HG03575 (cell line): ENCODE measurements around the gene RIMS3.

Source experiments
- ATAC-seq: cut with Tn5 transposase; IDR thresholded peaks from one replicate; pipeline ENCODE4 v1.9.1; 2021; ENCODE audit not compliant: unreplicated experiment, insufficient number of reproducible peaks, low FRiP score; ENCODE audit errors: extremely low read depth

Gene RIMS3

GRCh38 chr1:40693425-40693824 is 27.9 kb upstream of the RIMS3 start:
- no peak for ATAC-seq

GRCh38 chr1:40692429-40692895 is 27.0 kb upstream of the RIMS3 start:
- ATAC-seq, result no peak

GRCh38 chr1:40691538-40692428 is 26.3 kb upstream of the RIMS3 start, which contains the start of gene NFYC:
TSS of gene NFYC (plus strand) at chr1:40691704. CDS start at chr1:40738844, 47,140 bp downstream.
- no peak for ATAC-seq

- no peak for ATAC-seq
These were observed 25.5 kb upstream of the RIMS3 start for GRCh38 chr1:40690771-40691537.

GRCh38 chr1:40689737-40690136 is 24.3 kb upstream of the RIMS3 start:
- no peak for ATAC-seq

- no peak for ATAC-seq
These were observed 22.2 kb upstream of the RIMS3 start for GRCh38 chr1:40687661-40688060.

DNA sequence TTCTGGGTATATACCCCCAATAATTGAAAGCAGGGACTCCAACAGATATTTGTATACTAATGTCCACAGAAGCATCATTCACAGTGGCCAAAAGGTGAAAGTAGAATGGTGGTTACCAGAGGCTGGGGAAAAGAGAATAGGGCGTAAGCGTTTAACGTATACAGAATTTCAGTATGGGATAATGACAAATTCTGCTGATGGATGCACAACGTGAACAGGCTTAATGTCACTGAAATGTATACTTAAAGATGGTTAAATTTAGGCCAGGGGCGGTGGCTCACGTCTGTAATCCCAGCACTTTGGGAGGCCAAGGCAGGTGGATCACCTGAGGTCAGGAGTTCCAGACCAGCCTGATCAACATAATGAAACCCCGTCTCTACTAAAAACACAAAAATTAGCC is 21.6 kb upstream of the RIMS3 start:
- no peak for ATAC-seq

GRCh38 chr1:40684669-40685068 is 19.2 kb upstream of the RIMS3 start:
- no peak for ATAC-seq

DNA sequence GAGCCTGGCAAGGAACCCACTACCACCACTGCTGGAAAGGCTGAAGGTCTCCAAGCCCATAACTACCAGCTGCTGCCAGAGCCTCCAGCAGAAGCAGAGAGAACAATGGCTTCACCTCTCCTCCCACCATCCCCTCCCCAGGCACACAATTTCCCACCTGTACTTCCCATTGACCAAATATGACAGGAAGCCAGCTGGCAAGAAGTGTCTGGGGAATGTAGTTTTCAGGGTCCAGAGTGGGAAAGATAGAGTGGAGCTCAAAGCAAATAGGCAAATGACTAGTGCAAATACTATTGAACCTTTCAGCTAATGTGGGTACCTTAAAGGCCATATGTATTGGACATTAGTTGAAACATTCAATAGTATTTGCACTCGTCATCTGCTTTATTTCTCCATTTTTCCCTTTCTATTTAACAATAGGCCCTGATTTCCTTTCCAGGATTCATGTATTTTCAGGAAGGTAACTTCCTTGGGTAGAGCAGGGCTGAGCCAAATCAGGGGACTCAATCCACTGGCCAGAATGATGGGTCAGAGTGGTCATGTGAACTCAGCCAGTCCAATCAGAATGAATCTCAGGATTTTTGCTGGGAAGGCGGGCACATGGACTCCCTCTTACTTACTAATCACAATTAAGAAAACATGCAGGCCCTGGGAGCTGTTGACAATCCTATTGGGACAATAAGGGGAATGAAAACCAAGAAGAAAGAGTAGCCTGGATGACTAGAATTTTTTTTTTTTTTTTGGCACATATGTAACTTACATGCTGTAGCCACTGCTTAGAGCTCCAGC is 13.9 kb upstream of the RIMS3 start:
- no peak for ATAC-seq

DNA sequence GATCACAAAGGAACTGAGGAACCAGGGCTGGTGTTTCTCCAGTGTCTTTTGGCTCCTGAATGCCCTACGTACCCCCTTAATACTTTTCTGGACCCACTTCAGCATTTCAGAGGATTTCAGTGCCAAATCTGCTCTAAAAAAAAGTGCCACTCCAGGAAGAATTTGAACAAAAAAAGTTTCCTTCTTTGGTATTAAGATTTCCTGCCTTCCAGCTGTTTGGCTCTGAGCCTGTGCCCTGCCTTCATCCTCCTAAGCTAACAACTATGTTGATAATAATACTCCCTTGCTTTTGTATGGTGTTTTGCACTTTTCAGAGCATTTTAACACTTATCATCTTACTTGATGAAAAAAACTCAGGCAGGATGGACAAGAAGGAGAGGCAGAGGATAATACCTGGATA is 11.0 kb upstream of the RIMS3 start:
- ATAC-seq, result no peak

GRCh38 chr1:40673452-40673851 is 8.0 kb upstream of the RIMS3 start:
- ATAC-seq, result no peak

DNA sequence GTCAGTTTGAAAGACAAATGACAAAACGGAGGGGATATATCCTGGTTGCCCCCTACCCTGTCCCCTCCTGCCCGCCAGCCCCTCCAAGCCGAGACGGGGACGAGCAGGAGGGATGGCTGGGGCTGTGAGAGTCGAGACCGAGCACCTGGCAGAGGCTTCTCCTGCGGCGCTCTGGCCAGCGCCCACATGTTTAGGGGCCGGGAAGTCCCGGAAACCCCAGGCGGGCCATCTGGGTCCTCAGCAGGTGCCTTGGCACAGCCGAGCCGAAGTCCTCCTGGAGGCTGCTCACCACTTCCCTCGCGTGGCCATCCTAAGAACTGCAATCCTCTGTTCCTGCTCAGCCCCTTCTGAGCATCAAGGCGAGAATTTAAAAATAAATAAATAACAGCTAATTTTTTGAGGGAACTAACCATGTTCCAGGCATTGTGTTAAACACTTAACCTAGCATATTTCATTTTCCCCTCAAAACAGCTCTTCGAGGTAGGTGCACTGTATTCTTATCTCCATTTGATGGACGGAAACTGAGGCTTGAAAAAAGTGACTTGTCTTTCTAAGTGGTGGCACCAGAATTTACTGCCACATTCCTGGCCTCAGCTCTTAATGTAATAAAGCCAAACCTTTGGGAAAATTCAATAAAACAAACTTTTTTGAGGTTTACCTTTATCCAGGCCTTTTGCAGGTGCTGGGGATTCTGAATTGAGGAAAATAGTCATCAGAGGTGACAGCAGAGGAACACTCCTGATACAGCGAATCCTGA is 3.5 kb upstream of the RIMS3 start:
- ATAC-seq, result no peak

GRCh38 chr1:40664791-40665190 is 691 bp downstream of the RIMS3 start:
- no peak for ATAC-seq

DNA sequence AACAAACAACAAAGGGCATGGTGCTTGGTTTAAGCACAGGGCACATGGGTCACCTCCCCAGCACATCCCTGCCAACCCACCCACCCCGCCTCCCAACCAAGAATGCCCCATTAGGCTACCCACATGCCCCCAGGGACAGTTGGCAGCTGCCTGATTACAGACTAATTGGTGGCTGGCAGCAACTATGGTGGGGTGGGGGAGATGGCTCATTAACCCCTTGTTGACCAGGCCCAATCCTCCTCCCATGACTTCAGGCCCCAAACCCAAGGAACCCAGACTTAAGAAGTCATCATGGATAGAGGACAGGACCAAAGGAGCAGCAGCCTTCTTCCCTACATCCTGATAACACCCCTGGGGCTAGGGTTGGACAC is 1.3 kb downstream of the RIMS3 start:
- ATAC-seq, result no peak

- no peak for ATAC-seq
These were observed 1.9 kb downstream of the RIMS3 start for GRCh38 chr1:40663324-40664166.

- ATAC-seq, result no peak
These were observed 2.6 kb downstream of the RIMS3 start for GRCh38 chr1:40662864-40663263.

DNA sequence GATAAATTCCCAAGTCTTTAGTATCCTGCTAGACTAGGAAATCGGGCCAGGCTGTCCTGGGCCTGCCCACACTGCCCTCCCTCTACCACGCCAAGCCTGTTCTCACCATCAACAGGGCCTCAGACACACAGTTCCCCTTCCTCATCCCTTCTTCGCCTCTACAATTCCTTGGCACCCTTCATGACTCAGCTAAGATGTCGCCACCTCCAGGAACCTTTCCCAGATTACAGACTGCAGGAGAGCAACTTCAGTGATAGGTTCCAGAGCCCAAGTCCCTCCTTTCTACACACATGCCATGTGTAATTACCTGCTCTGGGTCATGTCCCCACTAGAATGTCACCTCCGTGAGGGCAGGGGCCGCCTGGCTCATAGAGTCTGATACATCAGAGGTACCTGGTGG is 3.3 kb downstream of the RIMS3 start:
- ATAC-seq, result no peak

DNA sequence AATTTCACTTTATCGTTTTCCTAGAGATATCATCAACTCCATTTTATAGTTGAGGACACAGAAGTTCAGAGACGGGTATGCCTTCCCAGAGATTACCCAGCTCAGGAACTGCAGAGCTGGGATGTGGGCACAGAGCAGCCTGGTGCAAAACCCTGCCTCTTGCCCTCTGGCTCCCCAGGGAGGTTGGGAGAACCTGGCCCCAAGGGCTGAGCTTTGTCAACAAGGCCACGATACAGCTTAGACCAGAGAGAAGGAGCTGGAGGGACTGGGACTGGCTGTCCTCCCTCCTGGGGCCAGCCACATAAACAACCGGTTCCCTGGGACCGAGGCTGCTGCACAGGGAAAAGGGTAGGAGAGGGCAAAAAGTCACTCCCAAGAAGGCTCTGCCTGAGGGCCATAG is 3.8 kb downstream of the RIMS3 start:
- ATAC-seq, result no peak
